ENCODE data around the gene BCAS3.

Gene BCAS3

GRCh38 chr17:60887614-60888028 is 210.0 kb downstream of the BCAS3 start:
- H3K4me3 ChIP-seq (ENCODE audit: low read length): peak overlapping the region; percentile 38
- DNase-seq (ENCODE audit: low read depth): no peak
- no peak for TF ChIP-seq CTCF (IDR thresholded peaks at IDR 0.05; ENCODE audit: insufficient read depth, low read depth, low read length, missing control alignments)

- TF ChIP-seq CTCF (IDR thresholded peaks at IDR 0.05; ENCODE audit: insufficient read depth, low read depth, low read length, missing control alignments): no peak
- peak; percentile 5 for DNase-seq (ENCODE audit: low read depth)
- H3K4me3 ChIP-seq (ENCODE audit: low read length): no peak overlapping the region
Measured at GRCh38 chr17:60888812-60889709, 211.4 kb downstream of the BCAS3 start.

GRCh38 chr17:60891149-60891548 is 213.5 kb downstream of the BCAS3 start:
- no peak overlapping the region for H3K4me3 ChIP-seq (ENCODE audit: low read length)
- TF ChIP-seq CTCF (IDR thresholded peaks at IDR 0.05; ENCODE audit: insufficient read depth, low read depth, low read length, missing control alignments): no peak
- no peak for DNase-seq (ENCODE audit: low read depth)

- no peak for DNase-seq (ENCODE audit: low read depth)
Measured at GRCh38 chr17:60893475-60893874, 215.8 kb downstream of the BCAS3 start.

GRCh38 chr17:60896996-60897395 is 219.3 kb downstream of the BCAS3 start:
- no peak for TF ChIP-seq CTCF (IDR thresholded peaks at IDR 0.05; ENCODE audit: insufficient read depth, low read depth, low read length, missing control alignments)
- DNase-seq (ENCODE audit: low read depth): no peak
- no peak overlapping the region for H3K4me3 ChIP-seq (ENCODE audit: low read length)

More at GRCh38 chr17:60893475-60893874, 215.8 kb downstream of the BCAS3 start:
- no peak for TF ChIP-seq CTCF (IDR thresholded peaks at IDR 0.05; ENCODE audit: insufficient read depth, low read depth, low read length, missing control alignments)
- no peak overlapping the region for H3K4me3 ChIP-seq (ENCODE audit: low read length)

- no peak overlapping the region for H3K4me3 ChIP-seq (ENCODE audit: low read length)
- DNase-seq (ENCODE audit: low read depth): no peak
- no peak for TF ChIP-seq CTCF (IDR thresholded peaks at IDR 0.05; ENCODE audit: insufficient read depth, low read depth, low read length, missing control alignments)
Measured at GRCh38 chr17:60899115-60899514, 221.5 kb downstream of the BCAS3 start.

GRCh38 chr17:60900688-60901087 is 223.0 kb downstream of the BCAS3 start:
- no peak for TF ChIP-seq CTCF (IDR thresholded peaks at IDR 0.05; ENCODE audit: insufficient read depth, low read depth, low read length, missing control alignments)
- no peak overlapping the region for H3K4me3 ChIP-seq (ENCODE audit: low read length)
- DNase-seq (ENCODE audit: low read depth): no peak
